GM21737 (cell line): ENCODE data around the gene RNGTT.
"Not testable (repeated sequence)": the region's sequence is repeated elsewhere in the genome, so short reads cannot be mapped to it uniquely, and the experiment has no call there.

Experiments
- ATAC-seq: cut with Tn5 transposase; IDR thresholded peaks from one replicate; pipeline ENCODE4 v1.9.1; 2021; ENCODE audit warnings: mild to moderate bottlenecking, moderate library complexity; ENCODE audit not compliant: unreplicated experiment

RNGTT gene

DNA sequence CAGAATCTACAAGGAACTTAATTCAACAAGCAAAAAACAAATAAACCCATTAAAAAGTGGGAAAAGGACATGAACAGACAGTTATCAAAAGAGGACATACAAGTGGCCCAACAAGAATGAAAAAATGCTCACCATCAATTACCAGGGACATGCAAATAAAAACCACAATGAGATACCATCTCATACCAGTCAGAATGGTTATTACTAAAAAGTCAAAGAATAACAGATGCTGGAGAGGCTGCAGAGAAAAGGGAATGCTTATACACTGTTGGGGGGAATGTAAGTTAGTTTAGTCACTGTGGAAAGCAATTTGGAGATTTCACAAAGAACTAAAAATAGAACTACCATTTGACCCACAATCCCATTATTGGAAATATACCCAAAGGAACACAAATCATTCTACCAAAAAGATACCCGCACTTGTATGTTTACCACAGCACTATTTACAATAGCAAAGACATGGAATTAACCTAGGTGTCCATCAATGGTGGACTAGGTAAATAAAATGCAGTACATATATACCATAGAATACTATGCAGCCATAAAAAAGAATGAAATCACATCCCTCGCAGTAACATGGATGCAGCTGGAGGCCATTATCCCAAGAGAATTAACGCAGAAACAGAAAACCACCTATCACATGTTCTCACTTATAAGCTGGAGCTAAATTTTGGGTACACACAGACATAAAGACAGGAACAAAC lies 48.4 kb downstream of the RNGTT start:
- no peak for ATAC-seq

DNA sequence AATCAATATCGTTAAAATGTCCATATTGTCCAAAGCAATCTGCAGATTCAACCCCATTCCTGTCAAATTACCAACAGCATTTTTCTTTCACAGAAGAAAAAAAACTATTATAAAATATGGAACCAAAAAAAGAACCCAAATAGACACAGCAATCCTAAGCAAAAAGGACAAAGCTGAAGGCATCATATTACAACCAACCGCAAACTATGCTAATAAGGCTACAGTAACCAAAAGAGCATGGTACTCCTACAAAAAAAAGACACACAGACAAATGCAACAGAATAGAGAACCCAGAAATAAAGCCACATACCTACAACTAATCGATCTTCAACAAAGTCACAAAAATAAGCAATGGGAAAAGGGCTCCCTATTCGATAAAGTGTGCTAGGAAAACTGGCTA lies 49.2 kb downstream of the RNGTT start:
- no peak for ATAC-seq

DNA sequence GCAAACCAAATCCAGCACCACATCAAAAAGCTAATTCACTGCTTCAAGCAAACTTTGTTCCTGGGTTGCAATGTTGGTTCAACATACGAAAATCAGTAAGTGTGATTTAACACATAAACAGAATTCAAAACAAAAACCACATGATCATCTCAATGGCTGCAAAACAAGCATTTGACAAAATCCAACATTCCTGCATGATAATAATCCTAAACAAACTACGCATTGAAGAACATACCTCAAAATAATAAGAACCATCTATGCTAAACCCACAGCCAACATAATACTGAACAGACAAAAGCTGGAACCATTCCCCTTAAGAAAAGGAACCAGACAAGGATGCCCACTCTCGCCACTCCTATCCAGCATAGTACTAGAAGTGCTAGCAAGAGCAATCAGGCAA lies 49.9 kb downstream of the RNGTT start:
- ATAC-seq = no peak

DNA sequence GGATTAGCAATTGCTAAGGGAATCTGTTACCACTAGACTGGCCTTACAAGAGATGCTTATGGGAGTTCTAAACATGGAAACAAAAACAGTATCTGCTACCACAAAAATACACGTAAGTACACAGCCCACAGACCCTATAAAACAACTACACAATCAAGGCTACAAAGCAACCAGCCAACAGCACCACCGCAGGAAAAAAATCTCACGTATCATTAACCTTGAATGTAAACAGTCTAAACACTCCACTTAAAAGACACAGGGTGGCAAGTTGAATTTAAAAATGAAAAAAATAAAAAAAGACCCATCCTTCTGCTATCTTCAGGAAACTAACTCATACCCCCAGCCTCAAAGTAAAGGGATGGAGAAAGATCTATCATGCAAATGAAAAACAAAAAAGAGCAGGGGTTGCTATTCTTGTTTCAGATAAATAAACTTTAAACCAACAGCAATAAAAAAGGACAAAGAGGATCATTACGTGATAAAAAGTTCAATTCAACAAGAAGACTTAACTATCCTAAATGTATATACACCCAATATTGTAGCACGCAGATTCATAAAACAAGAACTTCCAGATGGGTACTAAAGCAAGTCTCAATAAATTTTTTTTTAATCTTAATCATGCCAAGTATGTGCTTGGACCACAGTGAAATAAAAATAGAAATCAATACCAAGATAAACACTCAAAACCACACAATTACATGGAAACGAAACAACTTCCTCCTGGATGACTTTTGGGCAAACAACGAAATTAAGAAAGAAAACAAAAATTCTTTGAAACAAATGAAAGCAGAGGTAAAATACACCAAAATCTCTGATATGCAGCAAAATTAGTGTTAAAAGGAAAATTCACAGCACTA lies 52.3 kb downstream of the RNGTT start:
- no peak for ATAC-seq

DNA sequence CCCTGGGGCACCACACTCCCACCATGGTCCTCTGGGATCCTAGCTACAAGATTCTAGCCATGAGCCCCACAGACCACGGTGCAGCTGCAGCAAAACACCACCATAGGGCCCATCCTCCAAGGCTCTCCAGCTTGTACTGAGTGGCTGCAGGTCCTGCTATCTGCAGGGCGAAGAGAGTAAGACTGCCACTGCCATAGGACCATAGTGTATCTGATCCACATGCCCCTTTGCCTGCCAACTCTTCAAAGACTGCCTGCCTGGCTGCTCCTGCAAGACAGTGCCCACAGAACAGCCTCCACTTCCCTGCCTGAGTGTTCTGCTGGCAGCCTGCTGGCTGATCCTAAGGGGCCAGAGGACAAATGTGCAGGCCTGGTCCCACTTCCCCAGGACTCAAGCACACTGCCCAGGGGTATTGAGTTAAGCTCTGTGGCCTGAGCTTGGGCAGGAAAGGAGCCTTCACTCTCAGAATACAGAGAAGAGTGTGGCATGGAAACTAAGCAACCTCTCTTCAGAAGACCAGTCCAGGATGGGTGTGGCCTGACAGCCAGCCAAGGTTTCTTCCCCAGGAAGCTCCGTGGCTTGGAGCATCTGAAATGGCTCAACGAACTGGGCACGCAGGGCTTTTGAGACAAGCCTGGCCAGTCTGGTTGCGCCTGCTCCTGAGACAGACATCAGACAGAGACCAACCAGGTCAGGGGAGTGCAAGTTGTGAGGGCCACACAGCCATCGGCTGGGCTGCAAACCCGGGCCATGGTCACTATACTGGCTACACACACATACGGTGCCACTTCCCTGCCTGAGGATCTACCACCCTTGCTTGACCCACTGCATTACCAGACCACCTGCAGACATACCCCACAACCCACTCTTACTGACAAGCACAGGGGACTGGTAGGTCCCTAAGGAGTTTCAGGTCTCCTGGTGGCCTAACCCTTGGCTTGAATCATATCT lies 54.5 kb downstream of the RNGTT start:
- no peak for ATAC-seq

DNA sequence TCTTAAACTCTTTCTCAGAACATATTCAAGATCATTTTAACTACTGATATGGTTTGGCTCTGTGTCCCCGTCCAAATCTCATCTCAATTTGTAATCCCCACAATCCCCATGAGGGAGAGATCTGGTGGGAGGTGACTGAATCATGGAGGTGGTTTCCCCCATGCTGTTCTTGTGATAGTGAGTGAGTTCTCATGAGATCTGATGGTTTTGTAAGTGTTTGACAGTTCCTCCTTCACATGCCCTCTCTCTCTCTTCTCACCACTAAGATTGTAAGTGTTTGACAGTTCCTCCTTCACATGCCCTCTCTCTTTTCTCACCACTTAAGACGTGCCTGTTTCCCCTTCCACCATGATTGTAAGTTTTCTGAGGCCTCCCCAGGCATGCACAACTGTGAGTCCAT lies 56.3 kb downstream of the RNGTT start:
- not testable (repeated sequence) for ATAC-seq

DNA sequence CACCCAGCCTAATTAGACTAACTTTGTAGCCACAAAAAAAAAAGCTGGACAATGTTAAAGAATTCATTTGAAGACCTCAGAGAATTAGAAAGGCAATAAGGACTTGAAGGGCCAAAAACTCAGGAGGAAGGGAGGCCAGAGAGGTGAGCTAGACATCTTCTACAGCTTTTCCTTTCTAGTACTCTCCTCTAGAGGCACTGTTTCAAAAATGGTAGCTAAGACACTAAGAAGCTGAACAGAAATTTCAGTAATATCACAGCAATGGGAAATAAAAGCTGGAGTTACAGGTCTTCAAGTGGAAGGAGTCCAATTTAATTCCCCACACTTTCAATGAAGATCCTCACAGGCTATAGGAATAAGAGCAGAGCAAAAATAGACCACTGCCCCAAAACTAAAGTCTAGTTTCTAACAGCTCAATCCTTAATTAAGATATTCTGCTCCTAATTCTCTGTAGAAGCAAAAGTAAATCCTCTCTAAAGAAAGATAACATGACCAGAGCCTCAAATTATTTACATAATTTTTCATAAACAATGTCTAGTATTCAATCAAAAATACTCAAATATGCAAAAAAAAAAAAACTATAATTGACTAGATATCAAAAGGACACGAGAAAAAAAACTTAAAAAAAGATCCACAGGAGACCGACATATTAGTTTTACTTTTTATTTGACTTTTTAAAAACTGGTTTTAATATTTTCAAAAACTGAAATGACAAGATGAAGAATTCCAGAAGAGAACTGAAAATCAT lies 63.7 kb downstream of the RNGTT start:
- ATAC-seq = no peak

DNA sequence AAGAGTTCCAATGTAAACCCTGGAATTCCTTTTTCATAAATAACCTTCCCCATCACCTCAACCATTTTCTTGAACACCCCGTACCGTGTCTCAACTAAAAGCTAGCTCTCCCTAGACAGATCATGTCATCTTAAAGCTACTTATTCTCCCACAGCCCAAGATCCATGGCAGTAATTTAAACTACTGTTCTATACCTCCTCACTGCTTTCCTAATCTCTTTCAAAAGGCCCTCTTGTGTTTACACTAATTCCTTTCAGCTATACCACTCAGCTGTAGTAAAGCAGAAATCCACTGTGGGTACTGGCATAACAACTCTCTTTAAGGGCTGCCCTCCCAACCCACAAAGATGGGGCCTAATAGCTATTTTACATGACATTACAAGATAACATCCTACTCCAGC lies 67.5 kb downstream of the RNGTT start:
- ATAC-seq = no peak

DNA sequence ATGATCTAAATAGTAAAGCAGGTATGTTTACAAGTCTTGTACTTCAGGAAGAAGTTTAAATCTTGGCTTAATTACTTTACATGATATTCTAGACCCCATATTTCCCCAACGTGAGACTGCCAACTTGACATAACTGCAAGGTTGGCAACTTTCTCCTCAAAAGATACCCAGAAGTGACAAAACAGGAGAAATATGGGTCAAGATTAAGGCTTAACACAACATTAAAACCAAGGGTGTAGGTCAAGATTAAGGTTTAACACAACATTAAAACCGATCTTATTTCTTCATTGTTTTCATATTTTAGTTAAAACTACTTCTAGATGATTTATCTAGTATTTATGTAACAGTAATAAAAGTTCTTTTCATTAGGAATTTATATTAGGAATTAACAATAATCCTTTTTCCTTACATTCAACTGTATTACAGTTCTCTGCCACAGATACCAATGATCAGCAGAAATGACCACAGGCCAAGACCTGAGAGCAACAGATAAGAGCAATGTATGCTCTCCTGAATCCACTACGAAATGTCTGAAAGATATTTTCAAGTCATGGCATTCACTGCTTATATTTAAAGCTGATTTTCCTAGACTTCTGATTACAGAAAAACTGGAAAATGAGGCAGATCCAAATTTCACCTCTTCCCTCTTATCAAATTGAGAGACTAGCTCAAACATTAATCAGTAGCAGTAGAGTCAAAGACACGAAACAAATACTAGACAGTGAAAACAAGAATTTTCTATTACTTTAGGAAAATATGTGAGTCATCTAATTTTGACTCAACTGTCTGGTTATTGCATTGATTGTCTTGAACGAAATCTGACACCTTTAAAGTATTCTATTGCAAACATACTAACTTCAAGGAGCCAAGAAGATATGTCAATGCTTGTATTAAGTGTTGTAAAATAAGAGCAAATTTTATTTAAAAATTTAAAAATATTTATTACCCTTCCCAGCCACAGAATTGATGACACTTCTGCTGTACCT lies 72.3 kb downstream of the RNGTT start:
- no peak for ATAC-seq

DNA sequence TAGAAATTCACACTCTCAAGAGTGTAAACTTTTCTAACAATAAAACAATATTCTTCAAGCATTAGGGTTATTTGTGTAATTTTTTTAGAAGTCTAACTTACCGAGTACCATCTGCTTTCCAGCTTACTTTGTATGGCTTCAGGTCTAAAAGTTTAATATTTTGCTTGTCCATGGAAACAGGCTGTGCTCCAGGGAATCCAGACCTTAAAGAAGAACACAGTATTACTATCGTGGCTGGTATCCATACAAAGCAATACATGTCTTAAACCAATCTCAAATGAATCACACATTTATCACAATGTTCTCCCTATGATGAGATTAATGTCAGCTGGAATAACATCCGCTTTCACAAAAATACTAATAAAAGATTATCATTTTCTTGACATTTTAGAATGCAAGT lies 73.0 kb downstream of the RNGTT start:
- no peak for ATAC-seq

DNA sequence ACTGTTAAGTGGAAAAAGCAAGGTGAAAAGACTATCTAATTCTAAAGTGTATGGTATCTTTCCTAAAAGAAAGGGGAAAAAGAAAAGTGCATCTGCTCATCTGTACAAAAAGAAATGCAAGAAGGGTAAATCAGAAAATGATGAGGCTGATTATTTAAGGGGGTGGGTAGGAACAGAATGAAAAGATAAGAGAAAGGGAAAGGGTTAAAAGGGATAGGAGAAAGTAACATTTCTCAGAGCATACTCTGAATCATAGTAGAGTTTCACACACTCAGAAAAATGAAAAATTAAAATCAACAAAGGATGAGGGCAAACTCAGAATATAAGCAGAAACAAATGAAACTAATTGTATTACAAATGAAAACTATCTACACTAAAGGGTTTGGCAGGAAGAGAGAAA lies 79.1 kb downstream of the RNGTT start:
- ATAC-seq = no peak

DNA sequence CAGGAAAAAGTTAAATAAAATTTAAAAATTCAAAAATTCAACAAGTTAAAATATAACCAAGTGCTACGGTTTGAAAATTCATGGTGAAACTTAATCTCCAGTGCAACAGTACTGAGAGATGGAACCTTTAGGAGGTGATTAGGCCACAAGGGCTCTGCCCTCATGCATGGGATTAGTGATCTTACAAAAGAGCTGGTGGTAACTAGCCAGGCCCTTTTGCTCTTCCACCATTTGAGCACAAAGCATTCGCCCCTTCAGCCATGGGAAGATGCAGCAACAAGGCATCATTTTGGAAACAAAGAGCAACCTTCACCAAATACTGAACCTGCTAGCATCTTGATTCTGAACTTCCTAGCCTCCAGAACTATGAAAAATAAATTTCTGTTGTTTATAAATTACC lies 80.9 kb downstream of the RNGTT start:
- no peak for ATAC-seq

DNA sequence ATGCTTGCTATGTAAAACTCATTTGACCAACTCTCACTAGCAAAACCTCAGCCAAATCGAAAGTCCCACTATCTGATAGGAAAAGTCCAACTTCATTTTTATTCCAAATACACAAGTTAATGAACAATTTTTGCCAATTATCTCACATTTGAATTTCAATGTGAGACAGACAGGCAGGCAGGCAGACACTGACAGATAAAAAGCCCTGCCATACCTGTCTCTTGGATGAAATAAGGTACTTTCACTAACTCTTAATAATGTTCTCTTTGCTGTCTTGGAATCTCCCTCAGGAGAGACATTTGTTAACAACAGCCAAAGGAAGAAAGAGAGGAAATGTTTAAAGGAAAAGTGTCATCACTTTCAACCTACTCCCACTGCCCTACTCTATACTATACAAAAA lies 82.0 kb downstream of the RNGTT start:
- no peak for ATAC-seq

DNA sequence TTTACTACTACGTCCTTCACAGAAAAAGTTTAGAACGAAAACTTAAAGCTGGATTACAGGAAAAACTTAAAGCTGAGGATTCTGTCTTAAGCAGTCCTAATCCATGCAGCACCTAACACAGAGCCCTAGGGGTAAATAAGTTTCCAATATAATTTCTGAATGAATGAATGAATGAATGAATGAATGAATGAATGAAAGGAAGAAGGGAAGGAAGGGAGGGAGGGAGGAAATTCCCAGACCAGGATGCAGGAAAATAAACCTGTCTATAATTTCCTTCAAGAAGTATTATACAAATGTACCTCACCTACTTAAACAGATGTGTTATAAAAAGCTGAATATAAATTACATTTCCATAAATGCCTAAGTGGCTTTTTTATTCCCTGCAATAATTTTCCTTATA lies 83.4 kb downstream of the RNGTT start:
- no peak for ATAC-seq

DNA sequence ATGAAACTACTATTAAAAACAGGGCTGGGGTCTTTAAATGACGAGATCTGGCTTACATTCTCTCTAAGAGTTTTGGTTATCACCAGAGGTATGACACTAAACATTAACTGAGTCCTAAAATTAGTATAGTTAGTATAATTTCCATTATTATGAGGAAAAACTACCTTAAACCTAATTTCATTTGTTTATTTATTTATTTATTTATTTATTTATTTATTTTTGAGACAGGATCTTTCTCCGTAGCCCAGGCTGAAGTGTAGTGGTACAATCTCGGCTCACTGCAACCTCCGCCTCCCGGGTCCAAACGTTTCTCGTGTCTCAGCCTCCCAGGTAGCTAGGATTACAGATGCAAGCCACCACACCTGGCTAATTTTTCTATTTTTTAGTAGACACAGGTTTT lies 85.5 kb downstream of the RNGTT start:
- no peak for ATAC-seq

DNA sequence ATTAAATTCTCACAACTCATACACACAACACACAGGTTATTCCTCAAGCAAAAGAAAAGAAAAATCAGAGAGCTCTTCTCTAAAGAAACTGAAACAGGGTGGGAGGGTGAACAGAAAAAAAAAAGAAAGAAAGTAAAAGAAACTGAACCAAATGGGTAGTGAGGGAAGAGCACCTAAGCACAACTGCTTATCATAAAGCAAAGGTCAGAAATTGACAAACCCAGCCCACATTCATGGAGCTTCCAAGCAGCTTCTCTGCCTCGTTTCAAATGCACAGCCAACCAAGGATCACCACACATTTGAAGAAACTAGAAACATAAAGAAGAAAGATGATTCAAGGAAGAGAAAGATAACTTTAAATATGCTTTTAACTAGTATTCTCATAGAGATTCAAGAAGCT lies 90.5 kb downstream of the RNGTT start:
- ATAC-seq = no peak

DNA sequence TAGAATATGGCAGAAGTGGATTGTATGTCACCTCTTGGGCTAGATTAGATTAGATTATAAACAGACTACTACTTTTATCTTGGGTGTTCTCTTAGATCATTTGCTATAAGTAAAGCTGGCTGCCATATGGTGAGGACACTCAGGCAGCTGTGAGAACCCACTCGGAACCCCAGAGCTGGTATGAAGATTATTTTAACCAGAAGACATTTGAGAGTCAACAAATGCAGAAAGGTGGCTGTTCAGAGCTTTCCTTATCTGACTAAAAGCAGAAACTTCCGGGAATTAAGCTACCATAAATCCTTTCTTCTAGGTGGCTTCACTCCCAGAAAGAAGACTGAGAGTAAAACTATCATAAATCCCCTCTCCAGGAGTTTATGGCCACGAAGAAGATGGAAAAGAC lies 91.9 kb downstream of the RNGTT start:
- no peak for ATAC-seq

DNA sequence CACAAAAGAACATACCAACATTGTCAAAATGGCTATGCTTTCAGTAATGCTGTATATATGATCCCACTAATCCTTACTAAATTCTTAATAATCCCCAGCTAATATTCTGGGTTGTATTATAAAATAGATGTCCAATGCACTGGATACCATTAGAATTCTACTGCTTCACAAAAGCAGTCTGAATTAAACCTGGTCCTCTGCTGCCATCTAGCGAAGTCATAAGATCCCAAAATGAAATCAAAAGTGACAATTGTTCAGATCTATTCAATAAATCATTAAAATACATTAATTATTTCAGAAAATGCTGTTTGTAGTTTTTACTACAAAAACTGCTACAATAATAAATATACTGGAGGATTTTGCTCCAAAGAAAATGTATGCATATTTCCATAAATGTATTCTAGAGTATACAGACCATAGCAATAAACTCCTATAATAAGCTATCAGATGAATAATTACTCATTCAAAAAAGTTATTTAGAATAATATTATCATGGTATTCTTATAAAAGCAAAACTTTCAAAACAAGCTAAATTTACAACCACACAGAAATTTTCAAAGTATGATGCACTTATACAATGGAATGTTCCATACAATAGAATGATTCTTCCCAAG lies 92.6 kb downstream of the RNGTT start:
- no peak for ATAC-seq
